Adrenal gland (tissue), 5 donors: ENCODE data around the gene HOXD8.

Source experiments
- CTCF ChIP-seq, 6 experiments: fragments of 450-650 bp in 4 of 6; fragments of 200-600 bp in 2 of 6; sonication (generic) in 1 of 6; IDR thresholded peaks; 1 replicate in 5 of 6; 2 replicates in 1 of 6; pipeline versions ENCODE4 v1.5.1 to v1.8.0; 2016 to 2021; ENCODE audit warnings: antibody characterized with exemption in 6 of 6, mild to moderate bottlenecking in 2 of 6, moderate library complexity in 1 of 6
- POLR2A ChIP-seq, 2 donors: fragments of 450-650 bp; IDR thresholded peaks; one replicate each; pipeline ENCODE4 v1.6.1; 2017; ENCODE audit warnings: antibody characterized with exemption in 2 of 2, mild to moderate bottlenecking in 2 of 2, moderate library complexity in 1 of 2
- donor health status: DM: no; HTN: no; CAD: no.

- TF ChIP-seq CTCF (IDR thresholded peaks at IDR 0.05): no peak
- TF ChIP-seq POLR2A (IDR thresholded peaks at IDR 0.05): no peak
Observed at GRCh38 chr2:176172007-176172894, 42.7 kb downstream of the HOXD8 start.
